BLaER1 treated with 17β-estradiol and CSF1 and Interleukin-3, amounts not matched to agents 10 nM and 100 nM (cell line): ENCODE data around the gene ZNF594.

ENCODE experiments used
- H3K27ac ChIP-seq, 11 experiments: shearing (Covaris generic); formaldehyde crosslinking; 2 replicates each; pipeline ENCODE4 v1.8.1; 2022
- H3K27me3 ChIP-seq, 11 experiments: shearing (Covaris generic); formaldehyde crosslinking; 2 replicates each; pipeline ENCODE4 v1.8.1; 2022
- H3K36me3 ChIP-seq, 11 experiments: shearing (Covaris generic); formaldehyde crosslinking; 2 replicates each; pipeline ENCODE4 v1.8.1; 2022
- H3K4me1 ChIP-seq, 10 experiments: shearing (Covaris generic); formaldehyde crosslinking; 2 replicates each; pipeline ENCODE4 v1.8.1; 2022
- H3K4me2 ChIP-seq, 11 experiments: shearing (Covaris generic); formaldehyde crosslinking; 2 replicates each; pipeline ENCODE4 v1.8.1; 2022
- H3K4me3 ChIP-seq, 10 experiments: shearing (Covaris generic); formaldehyde crosslinking; 2 replicates each; pipeline ENCODE4 v1.8.1; 2022
- H3K9ac ChIP-seq, 11 experiments: shearing (Covaris generic); formaldehyde crosslinking; 2 replicates each; pipeline ENCODE4 v1.8.1; 2022
- H3K9me3 ChIP-seq, 11 experiments: shearing (Covaris generic); formaldehyde crosslinking; replicated peaks in 1 of 11; 2 replicates each; pipeline ENCODE4 v1.8.1; 2022
- H4K20me1 ChIP-seq, 11 experiments: shearing (Covaris generic); formaldehyde crosslinking; 2 replicates each; pipeline ENCODE4 v1.8.1; 2022
- Cebpa-rat ChIP-seq, 11 experiments: shearing (Covaris generic); IDR thresholded peaks; 2 replicates each; pipeline ENCODE4 v1.8.1; 2022

The ZNF594 gene

DNA sequence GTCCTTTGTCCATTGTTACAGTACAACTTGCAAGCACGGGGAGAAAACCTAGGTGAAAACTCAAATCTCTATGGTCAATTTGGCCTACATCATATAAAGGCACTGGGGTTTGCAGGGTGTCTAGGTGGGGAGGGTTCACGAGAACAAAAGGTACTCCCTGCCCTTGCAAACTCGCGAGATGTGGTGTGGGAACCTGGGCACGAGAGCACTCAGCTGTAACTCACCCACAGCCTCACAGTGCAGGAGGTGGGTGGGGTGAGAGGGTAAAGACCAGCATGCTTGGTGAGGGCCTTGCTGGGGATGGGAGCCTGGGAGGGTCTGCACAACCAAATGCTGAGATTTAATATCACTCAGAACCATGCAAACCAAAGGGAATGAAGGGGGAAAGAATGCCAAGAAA, 18.4 kb upstream of the ZNF594 start:
- no peak for TF ChIP-seq Cebpa-rat (IDR thresholded peaks at IDR 0.05)
- Histone ChIP-seq H3K9me3 (peaks cover 0 to 7% (median 6%) of the 10 kb centered on the region in 11 experiments; a peak in 9 of 22 replicates), H3K4me2 (peak overlapping the region; percentile 72 to 96 (median 87)), H3K27me3 (no peaks in the 10 kb centered on the region), H3K4me3 (peak overlapping the region in 2 of 10 experiments; percentile 5 to 9; a peak in 1 of 20 replicates), H3K36me3 (peaks cover 0 to 21% (median 2%) of the 10 kb centered on the region in 11 experiments; a peak in 7 of 22 replicates), H3K4me1 (peaks cover 46 to 54% (median 49%) of the 10 kb centered on the region in 10 experiments), H4K20me1 (no peaks in the 10 kb centered on the region), H3K9ac (peak overlapping the region in 10 of 11 experiments; percentile 40 to 74 (median 62); a peak in 18 of 22 replicates), H3K27ac (peak overlapping the region; percentile 64 to 84 (median 76); a peak in 21 of 22 replicates)

DNA sequence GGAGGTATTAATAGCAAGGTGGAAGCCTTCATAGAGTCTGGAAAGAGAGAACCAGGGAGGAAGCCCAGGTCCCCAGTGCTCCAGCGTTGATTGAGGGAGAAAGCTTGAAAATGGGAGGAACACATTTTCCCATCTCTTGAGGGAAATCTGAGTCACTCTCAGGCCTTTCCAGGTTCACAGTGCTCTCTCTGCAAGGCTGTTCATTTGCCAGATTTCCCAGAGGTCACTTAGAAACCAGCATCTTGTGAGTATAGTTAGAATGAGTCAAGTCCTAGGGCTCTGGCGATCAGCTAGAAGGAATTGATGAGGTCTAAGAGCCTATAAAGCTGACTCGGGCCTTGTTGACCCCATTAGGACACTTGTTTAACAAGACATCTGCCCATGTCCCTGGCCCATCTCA, 17.7 kb upstream of the ZNF594 start:
- Histone ChIP-seq H3K4me2 (peak overlapping the region; percentile 72 to 96 (median 87)), H4K20me1 (no peaks in the 10 kb centered on the region), H3K9me3 (peaks cover 0 to 14% (median 6%) of the 10 kb centered on the region in 11 experiments; a peak in 11 of 22 replicates), H3K4me3 (no peak overlapping the region), H3K36me3 (peaks cover 0 to 15% (median 0%) of the 10 kb centered on the region in 11 experiments; a peak in 4 of 22 replicates), H3K27ac (peak overlapping the region in 9 of 11 experiments; percentile 32 to 81 (median 76); a peak in 15 of 22 replicates), H3K9ac (no peak overlapping the region), H3K27me3 (no peaks in the 10 kb centered on the region), H3K4me1 (peaks cover 46 to 54% (median 49%) of the 10 kb centered on the region in 10 experiments)
- no peak for TF ChIP-seq Cebpa-rat (IDR thresholded peaks at IDR 0.05)

DNA sequence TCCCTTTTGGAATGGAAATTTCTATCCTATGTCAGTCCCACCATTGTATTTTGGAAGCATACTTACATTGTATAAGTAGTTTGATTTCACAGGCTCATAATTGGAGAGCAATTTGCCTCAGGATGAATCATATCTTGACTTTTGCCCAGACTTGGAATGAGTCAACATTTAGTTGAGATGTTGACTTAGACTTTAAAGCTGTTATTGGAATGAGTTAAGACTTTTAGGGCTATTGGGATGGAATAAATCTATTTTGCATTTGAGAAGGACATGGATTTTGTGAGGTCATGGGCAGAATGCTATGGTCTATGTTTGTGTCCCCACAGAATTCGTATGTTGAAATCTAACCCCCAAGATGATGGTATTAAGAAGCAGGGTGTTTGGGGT, 12.2 kb upstream of the ZNF594 start:
- no peaks in the 10 kb centered on the region for H3K27me3 ChIP-seq
- peaks cover 0 to 18% (median 6%) of the 10 kb centered on the region in 11 experiments; a peak in 11 of 22 replicates for H3K9me3 ChIP-seq
- no peak overlapping the region for H3K9ac ChIP-seq
- H3K4me3 ChIP-seq: no peak overlapping the region
- no peak for TF ChIP-seq Cebpa-rat (IDR thresholded peaks at IDR 0.05)
- no peak overlapping the region for H3K4me2 ChIP-seq
- peaks cover under 1 to 3% (median under 1%) of the 10 kb centered on the region in 10 experiments; a peak in 16 of 20 replicates for H3K4me1 ChIP-seq
- H4K20me1 ChIP-seq: no peaks in the 10 kb centered on the region
- no peaks in the 10 kb centered on the region for H3K36me3 ChIP-seq
- no peak overlapping the region for H3K27ac ChIP-seq

DNA sequence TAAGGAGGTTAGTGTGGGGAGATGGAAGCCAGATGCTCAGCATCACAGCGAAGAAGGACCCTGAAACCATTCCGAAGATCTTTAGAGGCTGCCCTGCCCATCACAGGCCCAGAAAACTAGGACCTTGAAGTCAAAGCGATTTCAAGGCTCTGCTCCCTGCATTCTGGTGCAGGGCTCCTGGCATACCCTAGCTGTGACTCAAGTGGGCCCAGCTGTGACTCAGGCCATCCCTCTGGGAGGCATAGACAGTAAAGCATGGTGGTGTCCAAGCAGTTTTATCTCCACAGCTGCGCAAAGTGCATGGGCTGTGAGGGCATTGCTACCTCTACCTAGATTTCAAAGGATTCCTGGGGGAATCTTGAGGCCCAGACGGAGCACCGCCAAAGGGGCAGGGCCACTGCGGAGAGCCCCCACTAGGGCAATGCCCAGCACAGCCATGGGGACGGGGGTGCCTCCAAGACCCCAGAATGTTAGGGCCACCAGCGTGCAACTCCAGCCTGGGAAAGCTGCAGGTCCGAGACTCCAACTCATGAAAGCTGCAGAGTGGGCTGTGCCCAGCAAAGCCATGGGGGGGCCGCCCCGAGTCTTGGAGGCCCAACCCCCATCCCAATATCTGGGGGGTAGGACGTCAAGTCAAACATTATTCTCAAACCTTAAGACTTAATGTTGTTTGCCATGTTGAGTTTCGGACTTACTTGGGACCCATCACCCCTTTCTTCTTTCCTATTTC, 11.7 kb upstream of the ZNF594 start:
- Histone ChIP-seq H3K4me2 (no peak overlapping the region), H3K9ac (no peak overlapping the region)

DNA sequence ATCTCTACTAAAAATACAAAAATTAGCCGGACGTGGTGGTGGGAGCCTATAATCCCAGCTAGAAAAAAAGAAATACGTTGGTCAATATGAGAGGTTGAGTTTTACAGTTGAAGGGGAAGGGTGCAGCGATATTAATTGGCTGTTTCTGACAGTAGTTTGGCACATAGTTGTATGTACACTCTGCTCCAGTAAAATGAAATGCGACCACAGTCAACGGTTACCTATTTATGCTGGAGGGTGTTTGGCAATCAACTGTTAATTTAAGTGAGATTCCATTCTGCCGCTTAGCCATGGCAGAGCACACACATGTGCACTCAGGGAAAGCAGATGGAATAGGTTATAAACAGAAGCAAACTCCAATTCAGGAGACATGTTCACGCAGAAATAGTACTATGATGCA, 9.3 kb upstream of the ZNF594 start:
- H4K20me1 ChIP-seq: no peaks in the 10 kb centered on the region
- no peak overlapping the region for H3K27ac ChIP-seq
- H3K36me3 ChIP-seq: no peaks in the 10 kb centered on the region
- no peaks in the 10 kb centered on the region for H3K27me3 ChIP-seq
- H3K9me3 ChIP-seq: peaks cover 0 to 18% (median 6%) of the 10 kb centered on the region in 11 experiments; a peak in 11 of 22 replicates
- H3K4me2 ChIP-seq: no peak overlapping the region
- H3K9ac ChIP-seq: no peak overlapping the region
- no peak overlapping the region for H3K4me3 ChIP-seq
- H3K4me1 ChIP-seq: peaks cover 9 to 10% (median 10%) of the 10 kb centered on the region in 10 experiments; a peak in 19 of 20 replicates
- no peak for TF ChIP-seq Cebpa-rat (IDR thresholded peaks at IDR 0.05)

More for the DNA sequence above, 11.7 kb upstream of the ZNF594 start:
- H3K27ac ChIP-seq: no peak overlapping the region
- H3K9me3 ChIP-seq: peaks cover 0 to 18% (median 6%) of the 10 kb centered on the region in 11 experiments; a peak in 11 of 22 replicates
- no peak overlapping the region for H3K4me3 ChIP-seq
- H3K4me1 ChIP-seq: peaks cover 6 to 7% (median 7%) of the 10 kb centered on the region in 10 experiments; a peak in 19 of 20 replicates
- no peaks in the 10 kb centered on the region for H4K20me1 ChIP-seq
- no peaks in the 10 kb centered on the region for H3K27me3 ChIP-seq
- H3K36me3 ChIP-seq: no peaks in the 10 kb centered on the region
- TF ChIP-seq Cebpa-rat (IDR thresholded peaks at IDR 0.05): no peak

DNA sequence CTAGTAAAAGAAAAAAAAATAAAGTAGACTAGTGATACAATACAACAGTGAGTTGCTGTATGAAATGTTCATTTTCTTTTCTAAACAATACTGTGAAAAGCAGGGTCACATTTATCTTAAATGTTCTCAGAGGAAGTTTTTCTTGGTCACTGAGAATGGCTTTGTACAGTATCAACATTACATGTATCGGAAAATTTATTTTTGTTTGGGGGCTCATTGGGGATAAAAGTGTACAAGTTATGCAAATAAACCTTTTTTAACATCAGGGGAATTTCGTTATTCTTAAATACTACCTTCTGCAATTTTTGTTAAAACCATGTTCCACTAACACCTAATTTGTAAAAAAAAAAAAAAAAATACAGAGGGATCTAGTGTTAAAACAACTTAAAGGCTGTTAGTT, 8.7 kb upstream of the ZNF594 start:
- Histone ChIP-seq H3K9ac (no peak overlapping the region), H3K27me3 (no peaks in the 10 kb centered on the region), H3K27ac (no peak overlapping the region), H3K4me3 (no peak overlapping the region), H3K9me3 (peaks cover 0 to 13% (median 3%) of the 10 kb centered on the region in 11 experiments; a peak in 7 of 22 replicates), H3K36me3 (no peaks in the 10 kb centered on the region), H4K20me1 (no peaks in the 10 kb centered on the region), H3K4me1 (peaks cover 9 to 10% (median 10%) of the 10 kb centered on the region in 10 experiments; a peak in 19 of 20 replicates), H3K4me2 (no peak overlapping the region)
- no peak for TF ChIP-seq Cebpa-rat (IDR thresholded peaks at IDR 0.05)

DNA sequence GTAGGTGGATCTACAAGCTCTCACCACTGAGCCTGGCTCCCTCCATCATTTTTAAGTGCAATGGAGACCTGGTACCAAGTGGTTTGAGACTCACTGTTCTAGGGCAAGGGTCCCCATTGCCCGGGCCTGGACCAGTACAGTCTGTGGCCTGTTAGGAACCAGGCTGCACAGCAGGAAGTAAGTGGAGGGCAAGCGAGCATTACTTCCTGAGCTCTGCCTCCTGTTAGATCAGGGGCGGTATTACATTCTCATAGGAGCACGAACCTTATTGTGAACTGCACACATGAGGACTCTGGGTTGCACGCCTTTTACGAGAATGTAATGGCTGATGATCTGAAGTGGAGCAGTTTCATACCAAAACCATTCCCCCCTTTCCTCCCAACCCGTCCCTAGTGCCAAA, 6.8 kb upstream of the ZNF594 start:
- H3K9ac ChIP-seq: no peak overlapping the region
- peaks cover 0 to 4% (median 0%) of the 10 kb centered on the region in 11 experiments; a peak in 2 of 22 replicates for H3K9me3 ChIP-seq
- H3K4me2 ChIP-seq: peak overlapping the region; percentile 14 to 65 (median 50); a peak in 21 of 22 replicates
- no peaks in the 10 kb centered on the region for H4K20me1 ChIP-seq
- TF ChIP-seq Cebpa-rat (IDR thresholded peaks at IDR 0.05): no peak
- H3K4me3 ChIP-seq: no peak overlapping the region
- H3K4me1 ChIP-seq: peaks cover 9 to 10% (median 10%) of the 10 kb centered on the region in 10 experiments; a peak in 19 of 20 replicates
- H3K36me3 ChIP-seq: no peaks in the 10 kb centered on the region
- no peaks in the 10 kb centered on the region for H3K27me3 ChIP-seq
- H3K27ac ChIP-seq: peak overlapping the region in 1 of 11 experiments; percentile 13; a peak in 2 of 22 replicates

DNA sequence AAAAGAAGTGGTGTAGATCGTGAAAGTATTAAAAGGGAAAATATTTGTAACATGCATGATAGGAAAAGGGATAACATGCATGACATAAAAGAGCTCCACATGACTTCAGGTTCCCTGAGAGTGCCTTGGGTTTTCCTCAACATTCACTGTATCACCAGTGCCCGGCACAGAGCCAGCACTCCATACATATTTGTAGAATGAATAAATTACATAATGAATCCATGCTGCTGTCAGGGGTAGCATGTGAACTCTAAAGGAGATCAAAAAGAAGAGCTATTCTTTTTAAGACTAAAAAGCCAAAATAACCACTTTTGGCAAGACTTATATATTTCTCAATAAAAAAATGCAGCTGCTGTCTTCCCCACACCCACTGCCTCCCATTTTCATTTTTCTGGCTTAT, 2.7 kb upstream of the ZNF594 start:
- H3K27ac ChIP-seq: no peak overlapping the region
- no peak for TF ChIP-seq Cebpa-rat (IDR thresholded peaks at IDR 0.05)

DNA sequence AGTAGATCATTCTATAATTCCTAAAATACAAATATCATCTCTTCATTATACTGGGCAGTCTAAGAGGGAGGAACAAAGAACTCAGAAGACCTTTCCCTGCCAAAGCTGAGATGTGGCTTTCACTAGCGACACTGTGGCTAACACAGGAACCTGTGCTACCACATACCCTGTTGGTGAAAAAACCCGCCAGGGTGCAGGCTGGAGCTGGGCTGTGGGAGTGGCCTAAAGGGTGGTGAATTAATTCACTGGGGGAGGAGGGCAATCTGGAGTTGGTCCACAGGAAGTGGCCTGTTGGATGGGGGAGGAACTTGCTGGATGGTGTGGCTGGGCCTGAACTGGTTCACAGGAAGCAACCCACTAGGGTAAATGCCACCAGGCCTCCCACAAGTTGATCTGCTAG, 7.4 kb downstream of the ZNF594 start:
- Histone ChIP-seq H3K4me3 (peak overlapping the region in 7 of 10 experiments; percentile 5 to 36 (median 26); a peak in 6 of 20 replicates), H3K9me3 (peaks cover 100% of the 10 kb centered on the region in 11 experiments), H4K20me1 (no peaks in the 10 kb centered on the region), H3K4me1 (no peaks in the 10 kb centered on the region), H3K36me3 (peaks cover 62 to 100% (median 86%) of the 10 kb centered on the region in 11 experiments), H3K9ac (no peak overlapping the region), H3K27me3 (no peaks in the 10 kb centered on the region), H3K27ac (no peak overlapping the region), H3K4me2 (no peak overlapping the region)
- TF ChIP-seq Cebpa-rat (IDR thresholded peaks at IDR 0.05): no peak

More for the DNA sequence above, 2.7 kb upstream of the ZNF594 start:
- Histone ChIP-seq H3K4me3 (no peak overlapping the region), H3K4me2 (no peak overlapping the region), H3K27me3 (peaks cover 0 to 13% (median 10%) of the 10 kb centered on the region in 11 experiments; a peak in 10 of 22 replicates), H3K36me3 (peaks cover 7 to 17% (median 12%) of the 10 kb centered on the region in 11 experiments), H3K9me3 (peaks cover 27 to 33% (median 31%) of the 10 kb centered on the region in 11 experiments), H4K20me1 (no peaks in the 10 kb centered on the region), H3K4me1 (peaks cover 10 to 27% (median 18%) of the 10 kb centered on the region in 10 experiments), H3K9ac (no peak overlapping the region)
